OCI-LY1 (cell line): ENCODE measurements around the gene ST14.
"Not testable (repeated sequence)": the region's sequence is repeated elsewhere in the genome, so short reads cannot be mapped to it uniquely, and the experiment has no call there.

Experiments used
- H2AFZ ChIP-seq: fragments of 200-600 bp; sonication (generic), shearing (Covaris generic); 2 replicates; pipeline ENCODE4 v1.6.0; 2014; ENCODE audit warnings: antibody characterized with exemption, mild to moderate bottlenecking, low read length
- H3F3A ChIP-seq: fragments of 200-600 bp; sonication (generic), shearing (Covaris generic); 2 replicates; pipeline ENCODE4 v1.6.0; 2014; ENCODE audit warnings: mild to moderate bottlenecking, antibody characterized with exemption, low read length, moderate library complexity; ENCODE audit not compliant: insufficient read depth
- H3K27ac ChIP-seq: fragments of 200-600 bp; sonication (generic); 2 replicates; pipeline ENCODE4 v1.5.1; 2014; ENCODE audit warnings: low read length, mixed run types, mild to moderate bottlenecking, low read depth; ENCODE audit not compliant: poor library complexity, severe bottlenecking
- H3K27me3 ChIP-seq: fragments of 200-600 bp; sonication (generic); 2 replicates; pipeline ENCODE4 v1.6.0; 2014; ENCODE audit warnings: antibody characterized with exemption, mild to moderate bottlenecking, low read length, moderate library complexity; ENCODE audit not compliant: insufficient read depth
- H3K36me3 ChIP-seq: fragments of 200-600 bp; sonication (generic); 2 replicates; pipeline ENCODE4 v1.6.1; 2014; ENCODE audit warnings: mild to moderate bottlenecking, antibody characterized with exemption, low read length, moderate library complexity, mixed read lengths; ENCODE audit not compliant: insufficient read depth
- H3K4me1 ChIP-seq: fragments of 200-600 bp; sonication (generic); 2 replicates; pipeline ENCODE4 v1.5.1; 2014; ENCODE audit warnings: mild to moderate bottlenecking, low read length, moderate library complexity; ENCODE audit not compliant: insufficient read depth, severe bottlenecking
- H3K4me2 ChIP-seq: fragments of 200-600 bp; sonication (generic), shearing (Covaris generic); 2 replicates; pipeline ENCODE4 v1.6.1; 2014; ENCODE audit warnings: low read length
- H3K4me3 ChIP-seq: fragments of 200-600 bp; sonication (generic); 2 replicates; pipeline ENCODE4 v1.5.1; 2014; ENCODE audit warnings: low read length, low read depth, mild to moderate bottlenecking, mixed read lengths; ENCODE audit not compliant: poor library complexity, severe bottlenecking
- H3K79me2 ChIP-seq: fragments of 200-600 bp; shearing (Covaris generic); 2 replicates; pipeline ENCODE4 v1.6.1; 2016; ENCODE audit warnings: mixed run types, low read length, mixed read lengths; ENCODE audit not compliant: insufficient read depth
- H3K9ac ChIP-seq: fragments of 200-600 bp; sonication (generic), shearing (Covaris generic); 2 replicates; pipeline ENCODE4 v1.6.1; 2014; ENCODE audit warnings: mild to moderate bottlenecking, low read length, mixed read lengths
- H3K9me2 ChIP-seq: fragments of 200-600 bp; sonication (generic), shearing (Covaris generic); 2 replicates; pipeline ENCODE4 v1.6.1; 2014; ENCODE audit warnings: low read depth, mild to moderate bottlenecking, low read length, mixed read lengths
- H3K9me3 ChIP-seq: fragments of 200-600 bp; shearing (Covaris generic); 2 replicates; pipeline ENCODE4 v1.6.1; 2014; ENCODE audit warnings: low read length, mixed read lengths
- H4K20me1 ChIP-seq: fragments of 200-600 bp; sonication (generic), shearing (Covaris generic); 2 replicates; pipeline ENCODE4 v1.6.0; 2016; ENCODE audit warnings: mild to moderate bottlenecking, low read length; ENCODE audit not compliant: insufficient read depth
- EZH2 ChIP-seq: fragments of 200-600 bp; sonication (generic), shearing (Covaris generic); IDR thresholded peaks from 2 replicates; pipeline ENCODE4 v1.8.0; 2017; ENCODE audit warnings: borderline replicate concordance, mixed run types, mild to moderate bottlenecking, antibody characterized with exemption, low read length, moderate library complexity, mixed read lengths
- TF ChIP-seq, protein P1 (sequence below): fragments of 200-600 bp; sonication (generic), shearing (Covaris generic); IDR thresholded peaks from 2 replicates; pipeline ENCODE4 v1.5.1; 2017; ENCODE audit warnings: mild to moderate bottlenecking, antibody characterized with exemption, low read length, moderate library complexity, mixed read lengths

The ST14 gene

DNA sequence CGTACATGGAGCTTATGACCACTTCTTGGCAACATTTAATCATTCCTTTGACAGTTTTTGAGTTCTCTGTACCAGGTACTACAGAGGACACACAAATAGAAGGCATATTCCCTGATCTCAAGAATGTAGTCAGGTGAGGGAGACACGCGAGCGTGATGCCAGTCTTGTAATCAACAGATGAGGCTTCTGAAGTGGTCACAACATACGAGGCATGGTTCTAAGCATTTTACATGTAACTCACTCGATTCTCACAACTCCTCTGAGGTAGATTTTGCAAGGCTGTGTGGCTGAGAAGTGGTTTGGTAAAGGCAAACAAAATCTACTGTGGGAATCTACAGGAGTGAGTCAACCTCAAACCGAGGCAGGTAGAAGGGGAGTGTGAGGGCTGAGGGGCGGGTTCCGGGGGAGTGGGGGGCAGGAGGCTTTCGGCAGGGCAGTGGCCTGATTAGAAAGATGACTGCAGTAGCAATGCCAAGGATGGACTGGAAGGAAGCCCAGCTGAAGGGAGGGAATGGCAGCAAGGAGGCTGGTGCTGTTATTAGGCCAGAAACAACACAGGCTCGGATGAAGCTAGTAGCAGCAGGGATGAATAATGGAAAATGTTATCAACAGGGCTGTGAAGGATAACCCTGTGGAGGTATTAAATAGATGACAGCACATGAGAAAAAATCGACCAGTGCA, 63.8 kb downstream of the ST14 start:
- Histone ChIP-seq H3K27me3 (no peaks in the 10 kb centered on the region), H3K79me2 (no peaks in the 10 kb centered on the region), H3K36me3 (peaks cover 4% of the 10 kb centered on the region; the same call in 1 of the 2 replicates), H3K4me3 (no peak overlapping the region), H4K20me1 (no peaks in the 10 kb centered on the region), H2AFZ (no peak overlapping the region), H3K27ac (no peak overlapping the region), H3K4me1 (peaks cover 10% of the 10 kb centered on the region), H3K9me2 (no peaks in the 10 kb centered on the region), H3F3A (no peaks in the 10 kb centered on the region), H3K9me3 (no peaks in the 10 kb centered on the region), H3K4me2 (no peak overlapping the region), H3K9ac (no peak overlapping the region)
- TF ChIP-seq EZH2: no peak
- TF ChIP-seq, protein P1, sequence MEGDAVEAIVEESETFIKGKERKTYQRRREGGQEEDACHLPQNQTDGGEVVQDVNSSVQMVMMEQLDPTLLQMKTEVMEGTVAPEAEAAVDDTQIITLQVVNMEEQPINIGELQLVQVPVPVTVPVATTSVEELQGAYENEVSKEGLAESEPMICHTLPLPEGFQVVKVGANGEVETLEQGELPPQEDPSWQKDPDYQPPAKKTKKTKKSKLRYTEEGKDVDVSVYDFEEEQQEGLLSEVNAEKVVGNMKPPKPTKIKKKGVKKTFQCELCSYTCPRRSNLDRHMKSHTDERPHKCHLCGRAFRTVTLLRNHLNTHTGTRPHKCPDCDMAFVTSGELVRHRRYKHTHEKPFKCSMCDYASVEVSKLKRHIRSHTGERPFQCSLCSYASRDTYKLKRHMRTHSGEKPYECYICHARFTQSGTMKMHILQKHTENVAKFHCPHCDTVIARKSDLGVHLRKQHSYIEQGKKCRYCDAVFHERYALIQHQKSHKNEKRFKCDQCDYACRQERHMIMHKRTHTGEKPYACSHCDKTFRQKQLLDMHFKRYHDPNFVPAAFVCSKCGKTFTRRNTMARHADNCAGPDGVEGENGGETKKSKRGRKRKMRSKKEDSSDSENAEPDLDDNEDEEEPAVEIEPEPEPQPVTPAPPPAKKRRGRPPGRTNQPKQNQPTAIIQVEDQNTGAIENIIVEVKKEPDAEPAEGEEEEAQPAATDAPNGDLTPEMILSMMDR: no peak

GRCh38 chr11:130227373-130227772, 67.8 kb downstream of the ST14 start:
- Histone ChIP-seq H3K36me3 (peaks cover 13% of the 10 kb centered on the region; the same call in 1 of the 2 replicates), H3K9me2 (no peaks in the 10 kb centered on the region), H3K9me3 (no peaks in the 10 kb centered on the region), H3K4me2 (no peak overlapping the region), H2AFZ (no peak overlapping the region), H3K27me3 (no peaks in the 10 kb centered on the region), H3K9ac (no peak overlapping the region), H3K4me3 (no peak overlapping the region), H3K79me2 (no peaks in the 10 kb centered on the region), H3K27ac (no peak overlapping the region), H4K20me1 (no peaks in the 10 kb centered on the region), H3K4me1 (peaks cover 10% of the 10 kb centered on the region), H3F3A (no peaks in the 10 kb centered on the region)
- no peak for TF ChIP-seq EZH2

- not testable (repeated sequence) for H3K27me3 ChIP-seq, H3K9ac ChIP-seq, H3K4me2 ChIP-seq, H3K27ac ChIP-seq, H3K4me3 ChIP-seq, H3F3A ChIP-seq, H4K20me1 ChIP-seq, H3K9me3 ChIP-seq, H2AFZ ChIP-seq, H3K9me2 ChIP-seq, H3K79me2 ChIP-seq
- Histone ChIP-seq H3K4me1 (peaks cover 20% of the 10 kb centered on the region), H3K36me3 (peaks cover 37% of the 10 kb centered on the region; the same call in 1 of the 2 replicates)
Measured at GRCh38 chr11:130233486-130233885, 73.9 kb downstream of the ST14 start.

DNA sequence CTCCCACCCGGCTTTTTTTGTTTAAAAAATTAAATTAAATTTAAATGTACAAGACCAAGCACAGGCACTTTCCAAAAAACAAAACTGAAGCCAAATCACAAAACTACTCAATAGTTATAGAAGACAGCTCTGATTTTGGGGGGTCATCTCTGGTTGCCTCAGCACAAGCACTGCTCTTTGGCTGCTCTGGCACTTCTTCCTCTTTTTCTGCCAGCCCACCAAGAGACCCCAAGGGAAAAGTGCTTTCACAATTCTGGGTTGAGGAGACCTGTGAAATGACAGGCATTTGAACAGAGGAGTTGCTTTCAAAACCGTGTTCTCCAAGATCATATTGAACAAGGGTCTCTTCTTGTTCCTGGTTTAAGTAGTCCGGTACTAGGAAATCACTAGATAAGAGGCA, 74.3 kb downstream of the ST14 start:
- not testable (repeated sequence) for H3K4me3 ChIP-seq, H3K9ac ChIP-seq, H3K9me2 ChIP-seq, H3K9me3 ChIP-seq, H3K27ac ChIP-seq, H3K27me3 ChIP-seq, H4K20me1 ChIP-seq, H3K79me2 ChIP-seq, H2AFZ ChIP-seq, H3K4me2 ChIP-seq, H3F3A ChIP-seq
- Histone ChIP-seq H3K4me1 (peaks cover 24% of the 10 kb centered on the region), H3K36me3 (peaks cover 39% of the 10 kb centered on the region; the same call in 1 of the 2 replicates)
